Stimulated activated naive CD8-positive, alpha-beta T cell treated with anti-CD3 and anti-CD28 coated beads, Interleukin-15, Interleukin-2, amounts not matched to agents 100 ng/mL and 50 ng/mL, for 24 hours (primary cell): ENCODE data around the gene CCSER2.
"Not testable (repeated sequence)": the region's sequence is repeated elsewhere in the genome, so short reads cannot be mapped to it uniquely, and the experiment has no call there.

Experiments
- H3K27ac Mint-ChIP-seq: one replicate; pipeline ENCODE4 v1.8.0; 2021; ENCODE audit warnings: mild to moderate bottlenecking, mixed read lengths
- H3K27me3 Mint-ChIP-seq: one replicate; pipeline ENCODE4 v1.8.0; 2021; ENCODE audit warnings: mixed read lengths
- H3K36me3 Mint-ChIP-seq: one replicate; pipeline ENCODE4 v1.8.0; 2021; ENCODE audit warnings: low read depth, mixed read lengths
- H3K4me1 Mint-ChIP-seq: one replicate; pipeline ENCODE4 v1.8.0; 2021; ENCODE audit warnings: low read depth, mixed read lengths
- H3K4me3 Mint-ChIP-seq: one replicate; pipeline ENCODE4 v1.8.0; 2021; ENCODE audit warnings: mild to moderate bottlenecking, mixed read lengths
- H3K9me3 Mint-ChIP-seq: one replicate; pipeline ENCODE4 v1.8.0; 2021; ENCODE audit warnings: mixed read lengths

The CCSER2 gene

DNA sequence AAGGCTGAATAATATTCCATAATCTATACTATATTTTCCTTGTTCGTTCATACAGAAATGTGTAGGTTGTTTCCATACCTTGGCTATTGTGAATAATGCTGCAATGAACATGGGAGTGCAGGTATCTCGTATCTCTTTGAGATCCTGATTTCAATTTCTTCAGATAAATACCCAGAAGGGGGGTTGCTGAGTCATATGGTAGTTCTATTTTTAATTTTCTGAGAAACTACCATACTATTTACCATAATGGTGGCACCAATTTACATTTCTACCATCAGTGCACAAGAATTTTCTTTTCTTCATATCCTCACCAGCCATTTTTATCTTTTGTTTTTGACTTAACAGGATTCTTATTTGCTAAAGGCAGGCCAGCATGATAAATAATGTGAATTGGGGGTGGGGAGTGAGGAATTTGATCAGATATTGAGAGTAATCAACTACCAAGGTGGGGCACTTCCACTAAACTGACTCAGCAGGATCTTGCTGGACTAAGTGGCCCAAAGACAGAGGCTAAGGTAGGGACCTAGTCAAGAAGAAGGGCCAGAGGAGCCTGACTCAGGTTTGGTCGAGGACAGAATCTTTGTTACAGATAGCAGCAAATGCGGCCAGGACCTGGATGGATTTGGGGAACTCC is 21.5 kb upstream of the CCSER2 start:
- no peaks in the 10 kb centered on the region for H3K9me3 Mint-ChIP-seq
- no peaks in the 10 kb centered on the region for H3K36me3 Mint-ChIP-seq
- H3K27me3 Mint-ChIP-seq: peaks cover 9% of the 10 kb centered on the region
- peak overlapping the region; percentile 76 for H3K27ac Mint-ChIP-seq
- H3K4me1 Mint-ChIP-seq: peaks cover 43% of the 10 kb centered on the region
- H3K4me3 Mint-ChIP-seq: peak overlapping the region; percentile 43

- H3K27ac Mint-ChIP-seq: peak overlapping the region; percentile 61
- no peaks in the 10 kb centered on the region for H3K36me3 Mint-ChIP-seq
Observed at GRCh38 chr10:84308021-84308420, 20.4 kb upstream of the CCSER2 start.

GRCh38 chr10:84308481-84309304 is 19.7 kb upstream of the CCSER2 start:
- peak overlapping the region; percentile 73 for H3K27ac Mint-ChIP-seq
- H3K4me3 Mint-ChIP-seq: peak overlapping the region; percentile 67
- H3K27me3 Mint-ChIP-seq: peaks cover 7% of the 10 kb centered on the region
- peaks cover 43% of the 10 kb centered on the region for H3K4me1 Mint-ChIP-seq
- H3K36me3 Mint-ChIP-seq: no peaks in the 10 kb centered on the region
- no peaks in the 10 kb centered on the region for H3K9me3 Mint-ChIP-seq

More at GRCh38 chr10:84308021-84308420, 20.4 kb upstream of the CCSER2 start:
- Mint-ChIP-seq H3K27me3 (peaks cover 7% of the 10 kb centered on the region), H3K9me3 (no peaks in the 10 kb centered on the region), H3K4me3 (peak overlapping the region; percentile 19), H3K4me1 (peaks cover 43% of the 10 kb centered on the region)

- Mint-ChIP-seq H3K4me3 (no peak overlapping the region), H3K27me3 (peaks cover 6% of the 10 kb centered on the region), H3K4me1 (peaks cover 53% of the 10 kb centered on the region), H3K36me3 (no peaks in the 10 kb centered on the region), H3K27ac (no peak overlapping the region), H3K9me3 (no peaks in the 10 kb centered on the region)
Observed at GRCh38 chr10:84310470-84310869, 17.9 kb upstream of the CCSER2 start.

DNA sequence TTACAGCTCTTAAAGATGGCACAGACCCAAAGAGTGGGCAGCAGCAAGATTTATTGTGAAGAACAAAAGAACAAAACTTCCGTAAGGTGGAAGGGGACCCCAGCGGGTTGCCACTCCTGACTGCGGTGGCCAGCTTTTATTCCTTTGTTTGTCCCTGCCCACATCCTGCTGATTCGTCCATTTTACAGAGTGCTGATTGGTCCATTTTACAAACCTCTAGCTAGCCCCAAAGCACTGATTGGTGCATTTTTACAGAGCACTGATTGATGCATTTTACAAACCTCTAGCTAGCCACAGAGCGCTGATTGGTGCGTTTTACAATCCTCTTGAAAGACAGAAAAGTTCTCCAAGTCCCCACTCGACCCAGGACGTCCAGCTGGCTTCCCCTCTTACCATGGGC is 16.8 kb upstream of the CCSER2 start:
- Mint-ChIP-seq H3K27ac (no peak overlapping the region), H3K4me1 (peaks cover 46% of the 10 kb centered on the region), H3K4me3 (no peak overlapping the region), H3K27me3 (peaks cover 3% of the 10 kb centered on the region), H3K36me3 (no peaks in the 10 kb centered on the region), H3K9me3 (no peaks in the 10 kb centered on the region)

GRCh38 chr10:84312816-84313215 is 15.6 kb upstream of the CCSER2 start:
- Mint-ChIP-seq H3K27me3 (peaks cover 3% of the 10 kb centered on the region), H3K4me3 (no peak overlapping the region), H3K36me3 (no peaks in the 10 kb centered on the region), H3K27ac (no peak overlapping the region), H3K4me1 (peaks cover 44% of the 10 kb centered on the region), H3K9me3 (no peaks in the 10 kb centered on the region)

DNA sequence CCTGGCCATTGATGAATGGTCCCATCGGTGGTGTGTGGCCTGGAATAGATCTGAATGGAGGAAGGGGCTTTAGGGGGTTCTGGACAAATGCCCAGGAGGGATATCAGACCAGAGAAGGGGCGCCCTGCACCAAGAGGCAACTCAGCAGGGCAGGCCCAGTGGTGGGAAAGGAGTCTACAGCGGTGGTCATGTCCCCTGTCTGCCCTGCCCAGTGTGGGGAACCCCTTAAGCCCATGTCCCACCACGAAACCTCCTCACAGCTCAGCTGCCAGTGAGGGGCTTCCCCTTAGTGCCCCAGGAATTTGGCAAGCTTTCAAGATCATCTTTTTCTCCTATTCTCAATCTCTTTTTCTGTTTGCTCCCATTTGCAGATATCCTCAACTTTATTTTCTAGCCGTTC is 14.1 kb upstream of the CCSER2 start:
- Mint-ChIP-seq H3K27me3 (peaks cover 3% of the 10 kb centered on the region), H3K4me1 (peaks cover 30% of the 10 kb centered on the region), H3K27ac (no peak overlapping the region), H3K36me3 (no peaks in the 10 kb centered on the region), H3K9me3 (no peaks in the 10 kb centered on the region), H3K4me3 (no peak overlapping the region)

DNA sequence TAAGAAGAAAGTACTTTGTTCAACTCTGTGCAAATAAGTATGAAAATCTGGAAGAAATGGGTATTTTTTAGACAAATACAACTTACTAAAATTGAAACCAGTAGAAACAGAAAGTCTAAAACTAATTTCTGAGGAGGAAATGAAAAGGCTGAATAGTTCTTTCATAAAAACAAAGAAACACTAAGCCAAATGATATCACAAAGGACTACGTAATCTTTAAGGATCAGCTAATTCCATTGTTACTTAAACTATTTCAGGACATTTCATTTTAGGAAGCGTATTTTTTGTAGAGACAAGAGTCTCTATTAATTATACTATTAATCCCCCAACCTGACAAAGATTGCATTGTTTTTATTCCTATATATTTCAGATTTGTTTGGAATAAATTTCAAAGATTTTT is 11.2 kb upstream of the CCSER2 start:
- Mint-ChIP-seq H3K27me3 (peaks cover 6% of the 10 kb centered on the region), H3K4me3 (no peak overlapping the region), H3K36me3 (no peaks in the 10 kb centered on the region), H3K4me1 (peaks cover 23% of the 10 kb centered on the region), H3K9me3 (no peaks in the 10 kb centered on the region), H3K27ac (no peak overlapping the region)

GRCh38 chr10:84321902-84322301 is 6.5 kb upstream of the CCSER2 start:
- H3K4me1 Mint-ChIP-seq: peaks cover 8% of the 10 kb centered on the region
- no peak overlapping the region for H3K4me3 Mint-ChIP-seq
- peaks cover 6% of the 10 kb centered on the region for H3K27me3 Mint-ChIP-seq
- no peaks in the 10 kb centered on the region for H3K36me3 Mint-ChIP-seq
- no peaks in the 10 kb centered on the region for H3K9me3 Mint-ChIP-seq
- no peak overlapping the region for H3K27ac Mint-ChIP-seq

DNA sequence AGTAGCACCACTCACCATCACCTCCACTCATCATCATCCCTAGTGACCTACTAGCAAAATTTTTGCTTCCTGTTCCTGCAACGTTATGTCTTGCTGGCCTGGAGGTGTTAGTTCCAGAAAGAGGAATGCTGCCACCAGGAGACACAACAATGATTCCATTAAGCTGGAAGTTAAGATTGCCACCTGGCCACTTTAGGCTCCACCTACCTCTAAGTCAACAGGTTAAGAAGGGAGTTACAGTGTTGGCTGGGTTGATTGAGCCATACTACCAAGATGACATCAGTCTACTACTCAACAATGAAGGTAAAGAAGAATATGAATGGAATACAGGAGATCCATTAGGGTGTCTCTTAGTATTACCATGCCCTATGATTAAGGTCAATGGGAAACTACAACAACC is 4.8 kb upstream of the CCSER2 start:
- not testable (repeated sequence) for H3K9me3 Mint-ChIP-seq, H3K36me3 Mint-ChIP-seq, H3K4me3 Mint-ChIP-seq, H3K27me3 Mint-ChIP-seq, H3K4me1 Mint-ChIP-seq, H3K27ac Mint-ChIP-seq

GRCh38 chr10:84326995-84327394 is 1.4 kb upstream of the CCSER2 start:
- peaks cover 30% of the 10 kb centered on the region for H3K4me1 Mint-ChIP-seq
- H3K9me3 Mint-ChIP-seq, H3K27me3 Mint-ChIP-seq, H3K4me3 Mint-ChIP-seq, H3K27ac Mint-ChIP-seq, H3K36me3 Mint-ChIP-seq: not testable (repeated sequence)

DNA sequence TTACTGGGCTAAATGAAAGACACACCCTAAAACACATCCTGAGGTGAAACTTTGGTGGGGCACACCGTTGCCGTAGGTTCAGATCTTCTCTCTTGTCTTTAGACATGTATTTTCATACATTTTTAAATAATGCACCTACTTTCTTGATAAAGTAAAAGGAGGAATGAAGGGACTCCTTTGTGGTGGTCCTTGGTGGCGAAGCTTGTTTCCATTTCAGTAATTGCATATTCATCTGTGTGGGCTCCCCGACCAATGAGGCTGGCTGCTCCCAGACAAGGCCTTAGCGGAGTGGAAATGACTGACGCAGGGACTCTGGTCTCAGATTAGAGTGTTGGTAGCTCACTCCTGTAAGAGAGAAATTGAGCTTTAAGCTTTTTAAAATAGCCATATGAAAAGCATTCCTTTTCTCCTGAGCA is 815 bp downstream of the CCSER2 start:
- Mint-ChIP-seq H3K27me3 (no peaks in the 10 kb centered on the region), H3K36me3 (no peaks in the 10 kb centered on the region), H3K4me1 (peaks cover 32% of the 10 kb centered on the region), H3K9me3 (no peaks in the 10 kb centered on the region), H3K4me3 (peak overlapping the region; percentile 89), H3K27ac (peak overlapping the region; percentile 95)

- no peaks in the 10 kb centered on the region for H3K27me3 Mint-ChIP-seq
- H3K9me3 Mint-ChIP-seq: no peaks in the 10 kb centered on the region
- H3K27ac Mint-ChIP-seq: peak overlapping the region; percentile 95
- H3K4me1 Mint-ChIP-seq: peaks cover 32% of the 10 kb centered on the region
- peak overlapping the region; percentile 89 for H3K4me3 Mint-ChIP-seq
- no peaks in the 10 kb centered on the region for H3K36me3 Mint-ChIP-seq
Observed at GRCh38 chr10:84329986-84330651, 1.7 kb downstream of the CCSER2 start.

- H3K4me3 Mint-ChIP-seq: peak overlapping the region; percentile 89
- no peaks in the 10 kb centered on the region for H3K9me3 Mint-ChIP-seq
- H3K36me3 Mint-ChIP-seq: no peaks in the 10 kb centered on the region
- peaks cover 32% of the 10 kb centered on the region for H3K4me1 Mint-ChIP-seq
- H3K27me3 Mint-ChIP-seq: no peaks in the 10 kb centered on the region
- H3K27ac Mint-ChIP-seq: peak overlapping the region; percentile 85
Observed at GRCh38 chr10:84331091-84331490, 2.7 kb downstream of the CCSER2 start.

DNA sequence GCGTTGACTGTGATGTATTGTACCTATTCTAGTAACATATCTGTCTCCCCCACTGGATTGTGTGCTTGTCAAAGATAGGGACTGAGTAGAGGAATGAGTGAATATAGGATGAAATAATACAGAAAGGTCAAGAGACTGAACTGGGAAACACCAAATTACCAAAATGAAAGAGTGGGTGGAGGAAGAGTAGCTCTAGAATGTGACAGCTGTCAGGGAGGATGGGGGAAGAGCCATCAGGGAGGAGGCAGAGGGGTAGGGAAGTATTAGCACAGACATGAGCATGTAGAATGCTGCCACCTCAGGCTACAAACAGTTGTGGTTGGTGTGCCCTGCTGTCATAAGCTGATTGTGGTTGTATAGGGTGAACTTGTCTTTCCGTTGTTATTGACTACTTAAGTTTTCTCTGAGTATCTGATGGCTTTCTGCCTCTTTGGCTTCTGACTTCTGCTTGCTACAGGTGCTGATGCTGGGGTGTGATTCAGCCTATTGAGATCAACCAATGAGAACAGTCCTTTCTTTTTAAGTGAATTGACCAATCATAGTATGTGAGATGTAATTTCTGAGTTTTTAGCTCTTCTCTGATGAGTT is 5.6 kb downstream of the CCSER2 start:
- no peaks in the 10 kb centered on the region for H3K27me3 Mint-ChIP-seq
- H3K36me3 Mint-ChIP-seq: peaks cover under 1% of the 10 kb centered on the region
- peak overlapping the region; percentile 50 for H3K4me3 Mint-ChIP-seq
- peak overlapping the region; percentile 88 for H3K27ac Mint-ChIP-seq
- peaks cover 26% of the 10 kb centered on the region for H3K4me1 Mint-ChIP-seq
- H3K9me3 Mint-ChIP-seq: no peaks in the 10 kb centered on the region
